ENCODE results near the gene LAMA5. TPM values are rescaled to one million over a fixed set of nuclear protein-coding genes. Genes with fewer than 3 reads are reported as not detected.

Gene LAMA5
- total RNA-seq, 4 donors from 2014 or later = 45.5 to 115 (median 62.5) TPM

DNA sequence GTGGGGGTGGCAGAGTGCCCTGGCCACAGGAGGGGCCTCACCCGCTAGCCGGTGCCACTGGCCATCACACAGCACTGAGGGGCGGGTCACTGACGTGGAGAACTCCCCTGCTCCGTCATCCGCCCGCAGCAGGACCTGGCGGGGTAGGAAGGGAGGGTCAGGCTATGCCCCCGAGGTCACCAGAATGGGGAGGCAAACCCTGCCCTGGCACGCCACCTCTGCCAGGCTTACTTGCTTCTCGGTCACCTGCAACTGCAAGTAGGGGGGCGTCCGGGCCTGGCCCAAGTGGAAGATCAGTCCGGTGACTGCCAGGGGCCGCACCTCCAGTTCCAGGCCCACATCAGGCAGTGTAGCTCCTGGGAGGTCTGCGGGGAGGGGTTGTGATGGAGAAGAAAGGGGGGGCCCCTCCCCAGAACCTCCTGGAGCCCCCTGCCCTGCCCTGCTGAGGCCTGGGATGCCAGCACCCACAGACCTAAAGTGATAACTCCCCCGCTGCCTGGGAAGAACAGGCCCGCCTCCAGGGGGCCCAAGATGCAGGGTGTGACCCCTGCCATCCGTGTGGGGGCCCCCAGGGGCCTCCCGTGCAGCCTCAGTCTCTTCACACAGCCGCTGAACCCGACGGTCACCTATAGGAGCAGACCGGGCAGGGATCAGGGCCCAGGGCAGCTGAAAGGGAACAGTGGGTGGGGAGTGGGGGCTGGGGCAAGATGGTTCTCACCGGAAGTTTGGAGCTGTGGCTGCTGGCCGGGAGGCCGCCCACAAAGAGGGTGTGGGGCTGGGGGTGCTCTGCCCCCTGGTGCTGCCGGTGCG, 57.0 kb downstream of the LAMA5 start:
- DNase-seq (ENCODE audit: low spot score) = no peak

GRCh38 chr20:62309198-62309944, 57.7 kb downstream of the LAMA5 start:
- no peak for ATAC-seq (ENCODE audit: low FRiP score)
- TF ChIP-seq, protein P1, sequence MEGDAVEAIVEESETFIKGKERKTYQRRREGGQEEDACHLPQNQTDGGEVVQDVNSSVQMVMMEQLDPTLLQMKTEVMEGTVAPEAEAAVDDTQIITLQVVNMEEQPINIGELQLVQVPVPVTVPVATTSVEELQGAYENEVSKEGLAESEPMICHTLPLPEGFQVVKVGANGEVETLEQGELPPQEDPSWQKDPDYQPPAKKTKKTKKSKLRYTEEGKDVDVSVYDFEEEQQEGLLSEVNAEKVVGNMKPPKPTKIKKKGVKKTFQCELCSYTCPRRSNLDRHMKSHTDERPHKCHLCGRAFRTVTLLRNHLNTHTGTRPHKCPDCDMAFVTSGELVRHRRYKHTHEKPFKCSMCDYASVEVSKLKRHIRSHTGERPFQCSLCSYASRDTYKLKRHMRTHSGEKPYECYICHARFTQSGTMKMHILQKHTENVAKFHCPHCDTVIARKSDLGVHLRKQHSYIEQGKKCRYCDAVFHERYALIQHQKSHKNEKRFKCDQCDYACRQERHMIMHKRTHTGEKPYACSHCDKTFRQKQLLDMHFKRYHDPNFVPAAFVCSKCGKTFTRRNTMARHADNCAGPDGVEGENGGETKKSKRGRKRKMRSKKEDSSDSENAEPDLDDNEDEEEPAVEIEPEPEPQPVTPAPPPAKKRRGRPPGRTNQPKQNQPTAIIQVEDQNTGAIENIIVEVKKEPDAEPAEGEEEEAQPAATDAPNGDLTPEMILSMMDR (IDR thresholded peaks at IDR 0.05) = no peak
- no peak for DNase-seq (ENCODE audit: low spot score)

More for the DNA sequence above, 57.0 kb downstream of the LAMA5 start:
- no peak for ATAC-seq (ENCODE audit: low FRiP score)
- TF ChIP-seq, protein P1 (IDR thresholded peaks at IDR 0.05) = no peak

GRCh38 chr20:62308102-62308822, 58.9 kb downstream of the LAMA5 start:
- DNase-seq (ENCODE audit: low spot score) = no peak
- TF ChIP-seq, protein P1 (IDR thresholded peaks at IDR 0.05) = no peak
- no peak for ATAC-seq (ENCODE audit: low FRiP score)

DNA sequence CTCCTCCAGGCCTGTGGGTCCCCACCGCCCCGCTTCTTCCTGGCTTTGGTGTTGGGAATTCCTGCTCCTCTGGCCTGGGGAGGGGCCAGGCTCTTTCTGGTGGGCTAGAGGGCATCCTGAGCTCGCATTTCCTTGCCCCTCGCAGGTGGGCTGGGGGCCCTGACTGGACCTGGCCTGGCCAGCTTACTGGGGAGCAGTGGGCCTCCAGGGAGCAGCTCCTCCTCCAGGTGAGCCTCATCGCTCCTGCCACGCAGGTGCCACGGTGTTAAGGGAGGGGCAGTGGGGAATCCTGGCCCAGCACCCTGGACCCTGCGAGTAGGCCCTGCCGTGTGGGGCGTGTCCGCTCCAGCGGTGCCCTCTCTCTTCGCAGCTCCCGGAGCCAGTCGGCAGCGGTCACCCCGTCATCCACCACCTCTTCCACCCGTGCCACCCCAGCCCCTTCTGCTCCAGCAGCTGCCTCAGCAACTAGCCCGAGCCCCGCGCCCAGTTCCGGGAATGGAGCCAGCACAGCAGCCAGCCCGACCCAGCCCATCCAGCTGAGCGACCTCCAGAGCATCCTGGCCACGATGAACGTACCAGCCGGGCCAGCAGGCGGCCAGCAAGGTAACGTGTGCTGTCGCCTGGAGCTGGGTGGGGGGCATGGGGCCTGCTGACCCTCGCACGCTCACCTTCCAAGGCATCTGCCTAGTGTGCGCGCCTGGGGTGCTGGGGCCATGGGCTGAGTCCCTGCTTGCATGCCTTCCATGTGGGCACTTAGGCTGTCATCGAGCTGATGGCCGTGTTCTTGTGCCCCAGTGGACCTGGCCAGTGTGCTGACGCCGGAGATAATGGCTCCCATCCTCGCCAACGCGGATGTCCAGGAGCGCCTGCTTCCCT, 59.6 kb downstream of the LAMA5 start:
- ATAC-seq (ENCODE audit: low FRiP score) (no peak), DNase-seq (ENCODE audit: low spot score) (no peak)
- TF ChIP-seq, protein P1 (IDR thresholded peaks at IDR 0.05) = no peak

DNA sequence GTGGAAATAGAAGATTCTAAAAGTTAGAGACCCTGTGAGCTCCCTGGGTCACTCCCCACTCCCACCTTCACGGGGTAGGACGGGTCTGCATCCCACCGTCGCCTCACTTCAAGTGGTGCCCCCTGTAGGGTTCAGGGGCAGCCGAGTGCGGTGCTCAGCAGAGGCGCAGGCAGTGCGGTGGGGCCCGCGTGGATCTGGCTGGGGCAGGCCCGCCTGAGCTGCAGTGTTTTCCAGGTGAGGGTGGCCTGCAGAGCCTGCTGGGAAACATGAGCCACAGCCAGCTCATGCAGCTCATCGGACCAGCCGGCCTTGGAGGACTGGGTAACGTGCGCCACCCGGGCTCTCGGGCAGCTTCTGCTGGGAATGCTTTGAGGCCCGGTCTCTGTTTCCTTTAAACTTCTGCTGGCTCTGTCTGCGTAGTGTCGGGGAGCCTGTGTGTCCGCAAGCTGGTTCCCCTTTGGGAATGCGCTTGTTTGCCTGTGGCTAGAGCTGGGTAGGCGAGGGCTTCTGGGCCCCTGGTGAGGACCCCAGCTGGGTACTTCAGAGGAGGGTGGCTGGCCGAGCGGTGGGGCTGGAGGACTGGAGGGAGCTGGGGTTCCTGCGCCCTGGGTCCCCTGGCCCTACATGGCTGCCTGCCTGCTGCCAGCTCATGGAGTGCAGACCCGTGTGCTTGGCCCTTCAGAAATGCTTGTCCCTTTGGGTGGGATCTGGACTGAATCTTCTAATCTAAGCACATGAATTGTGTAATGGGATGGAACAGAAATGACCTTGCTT, 60.5 kb downstream of the LAMA5 start:
- ATAC-seq (ENCODE audit: low FRiP score) = no peak
- TF ChIP-seq, protein P1 (IDR thresholded peaks at IDR 0.05) = no peak
- no peak for DNase-seq (ENCODE audit: low spot score)

All from omental fat pad (tissue), 4 donors.